Stimulated activated CD4-positive, alpha-beta T cell treated with anti-CD3 and anti-CD28 coated beads, Interleukin-12 subunit alpha, Interleukin-12 subunit beta, amount 100 ng/mL, for 4 hours (primary cell): ENCODE results near the gene IL17RC.

Experiments used
- DNase-seq: peaks from one replicate; pipeline ENCODE4 v3.0.0-alpha.2; 2020

The IL17RC gene

DNA sequence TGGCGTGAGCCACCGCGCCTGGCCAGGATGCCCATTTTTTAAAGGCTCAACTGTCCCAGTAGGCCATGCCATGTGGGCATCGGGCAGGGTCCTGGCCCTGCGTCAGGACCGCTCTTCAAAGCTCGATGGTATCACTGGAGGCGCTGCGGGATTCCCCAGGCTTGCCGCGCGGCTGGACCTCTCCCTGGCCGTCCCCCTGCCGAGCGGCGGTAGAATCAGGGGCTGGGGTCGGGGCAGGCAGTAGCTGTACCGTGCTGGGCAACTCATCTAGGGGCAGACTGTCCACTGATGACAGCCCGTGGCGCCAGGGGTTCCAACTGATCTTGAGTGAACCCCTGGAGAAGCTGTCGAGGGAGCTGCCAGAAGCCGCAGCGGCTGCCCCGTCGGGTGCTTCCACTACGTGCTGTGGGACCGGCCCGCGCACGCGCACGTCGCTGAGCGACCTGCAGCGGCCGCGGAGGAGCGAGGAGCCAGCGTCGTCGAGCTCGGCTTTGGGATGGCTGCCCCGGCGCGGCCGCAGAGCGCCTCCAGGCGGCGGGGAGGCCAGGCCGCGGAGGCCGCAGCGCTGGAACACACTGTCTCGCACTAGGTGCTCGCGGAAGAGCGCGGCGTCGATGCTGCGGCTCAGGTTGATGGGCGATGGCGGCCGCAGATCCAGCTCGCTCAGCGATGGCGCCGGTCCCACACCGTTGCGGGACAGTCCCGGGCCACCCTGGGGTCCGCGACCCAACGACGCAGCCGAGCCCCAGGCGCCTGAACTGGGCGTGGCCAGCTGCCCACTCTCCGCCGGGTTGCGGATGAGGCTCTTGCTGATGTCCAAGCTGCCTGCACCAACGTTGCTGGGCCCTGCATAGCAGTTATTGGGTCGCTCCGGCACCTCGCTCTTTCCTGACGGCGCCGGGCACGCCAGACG is 29.5 kb downstream of the IL17RC start:
- DNase-seq, result peak; percentile 72

DNA sequence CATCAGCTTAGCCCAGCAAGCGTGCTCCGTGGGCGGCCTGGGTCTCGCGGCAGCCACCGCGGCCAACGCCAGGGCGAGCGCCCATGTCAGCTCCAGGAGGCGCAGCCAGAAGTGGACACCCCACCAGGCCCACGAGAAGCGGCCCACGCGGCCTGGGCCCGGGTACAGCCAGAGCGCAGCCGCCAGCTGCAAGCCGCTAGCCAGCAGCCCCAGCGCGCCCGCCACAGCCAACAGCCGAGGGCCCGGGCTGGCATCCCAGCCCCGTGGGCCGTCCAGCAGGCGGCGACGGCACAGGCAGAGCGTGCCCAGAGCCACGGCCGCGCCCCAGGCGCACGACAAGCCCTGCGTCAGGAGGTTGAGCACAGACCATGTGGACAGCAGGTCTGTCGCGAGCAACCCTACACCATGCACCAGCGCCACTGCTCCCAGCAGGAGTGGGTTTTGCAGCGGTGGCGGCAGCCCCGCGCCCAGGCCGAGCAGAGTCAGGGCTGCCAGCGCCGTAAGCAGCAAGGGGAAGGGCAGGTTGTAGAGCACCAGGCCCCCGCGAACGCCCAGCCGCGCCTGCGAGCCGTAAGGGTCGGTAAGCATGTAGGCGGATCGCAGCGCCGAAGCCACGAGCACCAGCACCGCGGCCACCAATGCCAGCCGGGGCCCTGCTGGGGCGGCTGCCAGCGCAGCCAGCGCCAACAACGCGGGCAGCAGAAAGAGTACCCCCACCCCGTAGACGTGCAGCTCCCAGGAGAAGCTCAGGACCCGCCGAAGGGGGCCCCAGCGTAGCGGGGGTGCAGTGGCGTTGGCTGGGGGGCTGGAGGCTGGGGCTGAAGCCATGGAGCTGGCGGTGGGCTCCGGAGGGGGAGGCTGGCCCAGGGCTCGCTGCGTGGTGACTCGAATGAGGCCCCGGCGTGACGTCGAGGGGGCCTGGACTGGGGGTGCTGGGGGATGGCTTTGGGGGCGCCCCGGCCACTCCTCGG is 30.4 kb downstream of the IL17RC start:
- DNase-seq, result no peak

DNA sequence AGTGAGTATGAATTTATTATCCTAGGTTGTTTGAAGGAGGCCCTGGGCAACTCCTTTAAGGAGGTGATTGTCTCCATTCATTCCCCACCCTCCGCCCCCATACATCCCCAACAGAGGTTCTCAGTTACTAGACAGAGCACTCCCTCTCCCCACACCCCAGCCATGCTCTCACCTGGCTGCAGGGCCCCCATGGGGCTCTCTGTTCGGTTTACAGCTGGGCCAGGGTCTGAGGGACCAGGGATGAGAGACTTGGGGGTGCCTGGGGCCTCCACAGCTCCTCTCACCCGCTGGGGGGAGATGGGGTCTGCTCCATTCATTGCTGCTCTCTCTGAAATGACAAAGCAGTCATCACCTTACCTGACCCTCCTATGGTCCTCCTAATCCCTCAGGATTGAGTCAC is 31.7 kb downstream of the IL17RC start:
- DNase-seq, result no peak

DNA sequence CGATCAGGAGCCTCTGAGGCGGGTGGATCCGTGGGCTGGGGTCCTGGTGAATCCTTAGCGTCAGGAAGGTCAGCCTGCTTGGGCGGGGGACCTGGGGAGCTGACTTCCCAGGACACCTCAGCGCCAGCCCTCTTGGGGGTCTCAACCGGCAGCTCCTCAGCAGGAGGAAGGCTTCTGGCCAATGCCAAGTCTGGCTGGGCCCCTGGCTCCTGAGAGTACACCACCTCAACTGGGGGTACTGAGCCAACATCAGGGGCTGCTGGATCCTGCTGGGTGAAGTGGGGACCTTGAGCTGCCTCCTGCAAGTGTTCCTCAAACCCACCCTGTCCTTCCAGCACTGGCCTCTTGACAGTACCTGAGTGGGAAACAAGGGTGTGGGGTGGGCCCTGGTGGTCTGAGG is 32.2 kb downstream of the IL17RC start:
- DNase-seq, result no peak

DNA sequence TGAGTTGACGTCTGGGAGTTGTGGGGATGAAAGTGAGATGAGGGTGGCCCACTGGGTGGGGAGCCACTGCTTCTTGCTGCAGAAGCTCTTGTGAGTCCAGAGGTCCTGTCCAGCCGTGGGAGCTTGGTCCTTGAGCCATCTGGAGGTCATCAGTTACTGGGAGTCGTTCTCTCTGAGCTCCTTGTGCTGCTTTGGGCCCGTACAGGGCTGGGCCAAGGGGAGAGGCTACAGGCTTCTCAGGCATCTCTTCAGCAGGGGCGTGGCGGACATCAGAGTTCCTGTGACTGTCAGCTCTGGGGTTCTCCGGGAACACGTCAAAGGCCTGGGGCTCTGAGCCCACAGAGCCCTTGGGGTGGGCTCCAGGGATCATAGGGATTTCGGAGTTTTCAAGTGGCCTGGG is 32.7 kb downstream of the IL17RC start:
- DNase-seq, result no peak

DNA sequence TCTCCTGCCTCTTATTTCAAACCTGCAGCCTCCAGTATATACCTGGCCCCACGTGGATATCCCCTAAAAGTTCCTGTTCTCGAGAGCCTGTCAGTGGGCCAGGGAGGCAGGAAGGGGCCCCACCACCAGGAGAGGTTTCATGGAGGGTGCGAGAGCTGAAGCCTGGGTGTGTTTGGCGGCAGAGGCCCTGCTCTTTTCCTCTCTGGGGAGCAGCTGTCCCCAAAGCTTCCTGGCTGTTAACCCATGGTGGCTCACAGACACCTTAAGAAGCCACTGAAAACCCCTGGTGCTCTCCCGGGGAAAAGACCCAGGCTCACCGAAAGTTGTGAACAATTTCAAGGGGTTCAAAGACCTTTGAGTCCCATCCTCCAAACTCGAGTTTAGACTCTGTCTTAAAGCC is 34.2 kb downstream of the IL17RC start:
- peak; percentile 13 for DNase-seq

DNA sequence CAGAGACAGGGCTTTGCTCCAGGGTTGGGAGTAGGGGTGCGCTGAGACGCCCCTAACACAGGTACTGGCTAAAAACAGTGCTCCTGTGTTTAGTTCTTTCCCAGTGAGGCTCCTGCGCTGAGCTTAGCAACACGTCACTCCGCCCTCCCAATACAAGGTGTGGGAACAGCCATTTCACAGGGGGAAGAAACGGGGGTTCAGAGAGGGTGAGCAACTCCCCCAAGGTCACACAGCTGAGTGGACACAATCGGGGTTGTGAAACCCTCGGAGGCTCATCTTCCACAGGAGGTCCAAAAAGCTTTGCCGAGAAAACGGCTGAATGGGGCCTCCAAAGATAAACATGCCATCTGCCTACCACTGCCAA is 34.7 kb downstream of the IL17RC start:
- DNase-seq, result no peak

DNA sequence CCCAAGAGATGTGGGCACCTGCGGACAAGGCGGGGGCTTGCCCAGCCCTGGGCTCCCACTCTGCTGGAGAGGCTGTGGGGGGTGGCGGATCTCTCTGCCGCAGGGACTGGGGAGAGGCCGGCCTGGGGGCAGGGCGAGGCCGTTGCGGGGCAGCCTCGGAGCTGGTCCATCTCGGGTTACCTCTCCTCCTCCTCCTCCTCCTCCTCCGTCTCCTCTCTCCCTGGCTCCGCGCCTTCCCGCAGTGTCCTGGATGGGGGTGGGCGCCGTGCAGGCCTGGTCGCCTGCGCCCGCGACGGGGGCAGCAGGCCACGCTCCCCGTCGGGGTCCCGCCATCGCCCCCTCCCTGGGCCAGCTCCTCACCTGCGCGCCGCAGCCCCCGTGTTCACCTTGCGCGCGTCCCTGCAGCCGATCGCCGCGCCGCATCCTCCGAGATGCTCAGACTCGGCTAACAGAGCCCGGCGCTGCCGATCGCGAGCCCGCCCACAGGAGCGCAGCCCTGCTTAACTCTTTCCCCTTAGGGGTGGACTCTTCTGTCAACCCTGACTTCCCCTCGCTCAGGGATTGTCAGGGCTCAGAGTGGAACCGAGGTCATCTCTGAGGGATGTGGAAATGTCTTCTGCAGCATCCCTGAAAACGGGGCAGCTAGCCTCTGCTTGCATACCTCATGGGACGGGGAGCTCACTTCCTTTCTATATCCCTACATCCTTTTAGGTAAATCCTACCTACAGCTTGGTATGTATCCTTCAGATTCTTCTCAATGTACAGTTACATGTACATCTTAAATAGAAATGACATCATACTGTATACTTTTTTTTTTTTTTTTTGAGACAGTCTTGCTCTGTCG is 35.3 kb downstream of the IL17RC start, which contains the start of gene PRRT3:
Gene PRRT3, minus strand, starts transcription at position 447 of the 844 bp plus-strand sequence. CDS start 2,293 bp downstream, outside the sequence.
- DNase-seq, result peak; percentile 63

DNA sequence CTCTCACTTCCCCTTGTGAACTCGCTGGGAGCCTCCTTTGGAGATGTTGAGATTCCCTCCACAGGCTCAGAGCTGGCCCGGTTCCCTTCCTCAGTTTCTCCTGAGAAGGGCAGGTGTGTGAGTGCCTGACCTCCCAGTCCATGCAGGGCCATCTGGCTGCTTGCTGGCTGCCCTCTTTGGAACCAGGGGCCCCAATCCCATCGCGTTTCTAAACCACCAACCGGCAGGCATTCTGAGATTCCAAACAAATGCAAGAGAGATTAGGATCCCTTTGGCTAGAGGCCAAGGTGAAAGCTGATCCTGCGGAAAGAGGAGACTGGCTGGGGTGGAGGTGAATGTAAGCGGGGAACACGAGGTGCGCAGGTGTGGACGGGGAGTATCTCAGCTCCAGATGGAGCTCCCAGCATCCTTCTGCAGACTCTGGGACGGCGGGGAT is 38.2 kb downstream of the IL17RC start:
- no peak for DNase-seq

DNA sequence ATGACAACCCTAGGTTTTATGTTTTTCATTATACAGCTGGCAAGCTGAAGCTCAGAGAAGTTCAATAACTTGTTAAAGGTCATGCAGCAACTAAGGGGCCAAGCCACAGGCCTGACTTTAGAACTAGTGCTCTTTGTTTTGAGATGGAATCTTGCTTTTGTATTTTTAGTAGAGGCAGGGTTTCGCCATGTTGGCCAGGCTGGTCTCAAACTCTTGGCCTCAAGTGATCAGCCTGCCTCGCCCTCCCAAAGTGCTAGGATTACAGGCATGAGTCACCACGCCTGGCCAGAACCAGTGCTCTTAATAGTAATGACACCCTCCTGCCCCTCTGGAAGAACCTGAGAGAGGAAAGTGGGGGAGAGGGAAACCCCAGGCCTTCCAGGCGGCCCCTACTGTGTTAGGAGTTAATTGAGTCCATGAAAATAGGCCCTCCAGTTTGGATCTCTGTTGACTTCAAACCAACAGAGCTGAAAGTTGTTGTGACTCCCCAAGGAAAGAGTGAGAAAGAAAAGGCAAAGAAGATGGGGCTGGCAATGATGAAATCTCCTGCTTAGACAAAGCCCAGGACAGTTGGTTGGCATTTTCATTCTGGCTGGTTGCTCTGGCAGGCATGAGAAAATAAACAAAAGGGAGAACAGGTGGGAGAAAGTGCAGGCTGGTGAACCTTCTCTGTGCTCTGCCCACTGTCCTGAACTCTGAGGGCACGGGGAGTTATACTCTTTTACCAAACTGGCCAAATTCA is 38.9 kb downstream of the IL17RC start:
- no peak for DNase-seq

DNA sequence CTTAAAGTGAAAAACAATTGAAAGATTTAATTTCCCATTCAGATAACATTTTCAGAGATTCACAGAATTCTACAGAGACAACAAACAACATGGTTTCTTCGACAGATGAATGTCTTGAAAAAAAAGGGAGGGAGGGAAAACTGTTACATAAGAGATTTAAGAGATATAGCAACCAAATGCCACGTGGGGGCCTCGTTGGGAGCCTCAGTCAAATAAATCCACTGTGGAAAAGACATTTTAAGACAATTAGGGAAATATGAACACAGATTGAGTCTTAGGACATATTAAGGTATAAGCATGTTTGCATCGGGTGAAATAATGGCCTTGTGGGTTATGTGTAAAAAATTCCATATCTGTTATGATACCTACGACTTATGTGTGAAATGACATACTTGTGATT is 40.3 kb downstream of the IL17RC start:
- DNase-seq, result no peak

DNA sequence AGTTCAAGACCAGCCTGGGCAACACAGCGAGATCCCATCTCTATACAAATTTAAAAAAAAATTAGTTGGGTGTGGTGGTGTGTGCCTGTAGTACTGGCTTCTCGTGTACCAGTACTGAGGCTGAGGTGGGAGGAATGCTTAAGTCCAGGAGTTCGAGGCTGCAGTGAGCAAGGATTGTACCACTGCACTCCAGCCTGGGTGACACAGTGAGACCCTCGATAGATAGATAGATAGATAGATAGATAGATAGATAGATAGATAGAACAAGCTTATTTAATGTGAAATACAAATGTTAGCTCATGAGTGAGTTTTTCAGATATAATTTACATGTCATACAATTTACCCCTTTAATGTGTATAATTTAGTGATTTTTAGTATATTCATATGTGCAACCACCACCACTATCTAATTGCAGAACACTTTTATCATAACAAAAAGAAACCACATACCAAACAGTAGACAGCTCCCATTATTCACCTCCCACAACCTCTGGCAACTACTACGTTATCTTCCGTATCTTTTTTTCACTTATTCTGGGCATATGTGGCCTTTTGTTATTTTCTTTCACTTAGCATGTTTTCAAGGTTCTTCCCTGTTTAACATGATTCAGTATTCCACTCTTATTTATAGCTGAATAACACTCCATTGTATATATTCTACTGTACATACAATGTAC is 48.4 kb downstream of the IL17RC start:
- DNase-seq, result no peak

DNA sequence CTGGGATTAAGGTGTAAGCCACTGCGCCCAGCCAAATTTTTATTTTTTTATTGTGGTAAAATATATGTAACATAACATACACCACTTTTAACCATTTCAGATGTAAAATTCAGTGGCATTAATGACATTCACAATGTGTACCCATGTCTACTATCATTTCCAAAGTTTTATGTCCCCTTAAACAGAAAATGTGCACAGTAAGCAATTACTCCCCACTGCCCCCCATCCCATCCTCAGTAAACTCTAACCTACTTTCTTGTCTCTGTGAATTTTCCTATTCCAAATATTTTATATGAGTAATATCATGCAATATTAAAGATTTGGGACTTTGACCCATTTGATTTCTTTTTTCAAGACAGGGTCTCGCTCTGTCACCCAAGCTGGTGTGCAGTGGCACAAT is 49.9 kb downstream of the IL17RC start:
- DNase-seq, result no peak

DNA sequence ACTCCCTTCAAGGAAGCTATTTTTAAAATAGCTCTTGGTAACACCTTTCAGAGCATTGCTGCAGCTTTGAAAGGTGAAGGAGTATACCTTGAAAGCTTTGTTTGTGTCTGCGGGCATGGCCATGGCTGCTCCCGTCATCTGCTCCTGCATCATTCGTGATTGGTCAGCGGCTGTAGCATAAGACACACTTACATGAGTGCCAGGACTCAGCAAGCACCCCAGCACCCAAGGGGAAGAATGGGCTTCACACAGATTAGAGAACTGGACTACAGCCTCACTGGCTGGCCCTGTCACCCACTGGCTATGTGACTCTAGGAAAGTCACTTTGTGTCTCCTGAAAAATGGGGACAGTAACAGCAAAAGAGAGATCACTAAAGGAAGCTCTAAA is 52.7 kb downstream of the IL17RC start:
- no peak for DNase-seq

DNA sequence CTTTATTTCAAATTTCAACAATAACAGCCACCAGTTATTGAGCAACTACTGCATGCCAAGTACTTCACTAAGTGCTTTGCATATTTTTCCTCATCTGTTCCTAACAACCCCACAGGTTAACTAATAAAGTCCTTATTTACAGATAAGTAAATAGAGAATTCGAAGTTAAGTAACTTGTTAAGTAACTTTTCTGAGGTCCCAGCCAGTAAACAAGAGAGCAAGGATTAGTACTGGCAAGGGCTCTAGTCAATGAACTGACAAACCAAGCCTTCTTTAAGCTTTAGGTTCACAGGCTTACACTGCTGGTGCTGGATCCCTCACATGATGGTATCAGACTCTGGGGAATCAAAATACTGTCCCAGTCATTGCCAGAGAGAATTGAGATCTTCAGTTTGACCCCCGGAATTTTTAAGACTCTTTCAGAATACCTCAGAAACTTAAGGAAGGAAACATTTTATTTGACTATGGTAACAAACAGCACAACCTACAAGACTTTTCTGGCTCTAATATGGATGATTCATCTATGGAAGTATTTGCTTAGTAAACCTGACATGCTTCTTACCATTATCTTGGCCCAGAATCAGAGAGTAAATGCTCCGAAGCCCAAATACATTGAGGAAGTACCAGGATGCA is 53.2 kb downstream of the IL17RC start:
- DNase-seq, result no peak

DNA sequence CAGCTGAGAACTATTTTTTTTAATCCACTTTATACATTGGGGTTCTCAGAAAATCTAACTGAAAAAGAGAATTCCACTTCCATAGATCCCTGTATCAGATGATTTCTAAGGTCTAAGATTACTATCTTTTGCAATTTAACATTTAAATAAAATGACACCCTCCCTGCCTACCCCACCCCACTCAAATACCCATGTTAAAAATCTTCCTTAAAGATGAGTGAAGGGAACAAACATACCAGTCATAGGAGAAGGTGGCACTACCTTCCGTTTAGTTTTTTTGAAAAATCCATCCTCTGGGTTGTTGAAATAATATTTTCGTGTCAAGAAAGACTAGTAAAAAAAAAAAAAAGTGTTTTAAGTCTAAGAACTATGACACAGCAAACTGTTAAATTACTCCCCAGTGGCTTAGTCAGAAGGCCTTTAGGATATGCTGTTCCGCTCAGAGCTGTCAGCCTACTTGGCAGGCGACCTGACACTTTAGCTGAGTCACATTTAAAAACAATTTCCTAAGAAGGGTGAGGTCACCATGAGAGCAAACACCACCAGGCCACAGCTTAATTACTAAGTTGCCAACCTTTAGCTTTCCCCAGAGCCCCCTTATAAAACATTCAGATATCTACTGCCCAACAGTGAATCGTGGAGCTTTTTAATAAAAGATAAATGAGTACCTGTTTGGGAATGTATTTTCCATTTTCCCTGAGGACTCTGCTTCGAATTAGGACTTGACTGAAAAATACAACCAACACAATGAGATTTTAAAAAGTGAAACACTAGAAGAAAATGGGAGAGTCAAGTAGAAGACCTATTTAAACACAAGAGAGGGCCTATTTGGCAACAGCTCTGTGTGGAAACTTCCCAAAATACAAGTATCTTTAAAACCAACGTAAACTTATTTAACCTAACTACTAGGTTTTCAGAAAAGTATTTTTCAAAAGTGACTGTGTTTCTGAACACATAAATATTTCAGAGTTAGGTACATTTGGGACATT is 60.1 kb downstream of the IL17RC start:
- no peak for DNase-seq

DNA sequence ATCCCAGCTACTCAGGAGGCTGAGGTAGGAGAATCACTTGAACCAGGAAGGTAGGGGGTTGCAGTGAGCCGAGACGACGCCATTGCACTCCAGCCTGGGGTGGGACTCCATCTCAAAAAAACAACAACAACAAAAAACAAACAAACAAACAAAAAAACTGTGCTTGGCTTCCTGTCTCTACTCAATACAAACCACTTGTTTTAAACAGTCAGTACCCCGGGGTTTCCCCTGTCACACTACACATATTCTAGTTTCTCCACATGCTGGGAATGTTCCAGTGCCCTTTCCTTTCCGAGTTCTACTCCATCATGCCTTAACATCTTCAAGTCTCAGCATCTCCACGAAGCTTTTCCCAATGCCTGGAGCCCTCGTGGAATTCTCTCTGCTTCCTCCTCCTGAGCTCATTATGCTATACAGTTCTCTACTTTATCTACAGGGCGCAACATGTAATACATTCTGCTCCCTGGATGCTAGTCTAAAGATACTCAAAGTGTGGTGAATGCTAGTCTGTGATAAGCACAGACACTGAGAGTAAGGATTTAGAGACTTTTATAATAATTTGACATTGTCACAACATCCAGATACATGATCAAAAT is 61.9 kb downstream of the IL17RC start:
- no peak for DNase-seq

DNA sequence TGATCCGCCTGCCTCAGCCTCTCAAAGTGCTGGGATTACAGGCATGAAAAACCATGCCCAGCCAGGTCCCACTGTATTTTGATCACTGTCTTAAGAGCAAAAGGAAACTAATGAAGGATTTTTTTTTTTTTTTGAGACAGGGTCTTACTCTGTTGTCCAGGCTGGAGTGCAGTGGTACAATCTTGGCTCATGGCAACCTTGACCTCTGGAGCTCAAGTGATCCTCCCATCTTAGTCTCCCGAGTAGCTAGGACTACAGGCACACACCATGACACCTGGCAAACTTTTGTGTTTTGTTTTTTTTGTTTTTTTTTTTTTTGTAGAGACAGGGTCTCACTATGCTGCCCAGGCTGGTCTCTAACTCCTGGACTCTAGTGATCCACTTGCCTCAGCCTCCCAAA is 63.4 kb downstream of the IL17RC start:
- no peak for DNase-seq
